Measurements from ENCODE around the gene PRKACG.

The PRKACG gene

DNA sequence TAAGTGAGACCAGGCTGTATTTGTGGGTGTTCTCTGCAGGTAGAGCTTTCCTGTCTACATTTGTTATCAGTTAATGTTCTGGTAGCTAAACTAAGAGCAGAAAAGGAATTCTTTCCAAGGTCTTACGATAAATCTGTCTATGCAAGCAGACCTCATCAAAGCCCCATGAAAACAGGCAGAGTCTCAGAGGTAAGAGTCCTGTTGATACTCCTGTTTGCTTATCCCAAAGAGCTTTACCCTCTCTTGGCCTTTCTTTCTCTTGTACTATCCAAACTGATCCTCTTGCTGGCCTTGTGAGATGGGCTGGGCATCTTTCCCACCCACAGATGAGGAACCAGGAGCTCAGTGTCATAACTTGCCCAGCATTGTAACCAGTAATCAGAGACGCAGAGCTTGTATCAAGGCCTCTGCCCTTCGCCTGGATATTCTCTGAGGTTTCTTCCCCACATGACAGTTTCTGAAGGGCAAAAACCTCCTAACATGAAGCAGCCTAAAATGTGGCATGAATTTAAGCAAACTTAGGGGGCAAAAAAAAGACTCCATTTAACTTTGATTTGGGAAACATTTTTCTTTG, 33.5 kb downstream of the PRKACG start:
- peak overlapping the region; percentile 5 for H3K4me3 ChIP-seq (ENCODE audit: low read length, poor library complexity, severe bottlenecking)
- TF ChIP-seq, protein P1, sequence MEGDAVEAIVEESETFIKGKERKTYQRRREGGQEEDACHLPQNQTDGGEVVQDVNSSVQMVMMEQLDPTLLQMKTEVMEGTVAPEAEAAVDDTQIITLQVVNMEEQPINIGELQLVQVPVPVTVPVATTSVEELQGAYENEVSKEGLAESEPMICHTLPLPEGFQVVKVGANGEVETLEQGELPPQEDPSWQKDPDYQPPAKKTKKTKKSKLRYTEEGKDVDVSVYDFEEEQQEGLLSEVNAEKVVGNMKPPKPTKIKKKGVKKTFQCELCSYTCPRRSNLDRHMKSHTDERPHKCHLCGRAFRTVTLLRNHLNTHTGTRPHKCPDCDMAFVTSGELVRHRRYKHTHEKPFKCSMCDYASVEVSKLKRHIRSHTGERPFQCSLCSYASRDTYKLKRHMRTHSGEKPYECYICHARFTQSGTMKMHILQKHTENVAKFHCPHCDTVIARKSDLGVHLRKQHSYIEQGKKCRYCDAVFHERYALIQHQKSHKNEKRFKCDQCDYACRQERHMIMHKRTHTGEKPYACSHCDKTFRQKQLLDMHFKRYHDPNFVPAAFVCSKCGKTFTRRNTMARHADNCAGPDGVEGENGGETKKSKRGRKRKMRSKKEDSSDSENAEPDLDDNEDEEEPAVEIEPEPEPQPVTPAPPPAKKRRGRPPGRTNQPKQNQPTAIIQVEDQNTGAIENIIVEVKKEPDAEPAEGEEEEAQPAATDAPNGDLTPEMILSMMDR (conservative IDR thresholded peaks at IDR 0.05; ENCODE audit: low read length) = no peak
- TF ChIP-seq EZH2phosphoT487 (IDR thresholded peaks at IDR 0.05; ENCODE audit: borderline replicate concordance) = no peak
- no peaks in the 10 kb centered on the region for H3K36me3 ChIP-seq (ENCODE audit: insufficient read depth, low read length)
- no peak overlapping the region for H2AFZ ChIP-seq (ENCODE audit: low read length)
- H3K79me2 ChIP-seq (ENCODE audit: insufficient read depth, low read length) = no peaks in the 10 kb centered on the region
- H3F3A ChIP-seq (ENCODE audit: low read depth) = peaks cover 9% of the 10 kb centered on the region
- peak overlapping the region; percentile 54 for H3K9ac ChIP-seq (ENCODE audit: low read depth, low read length, poor library complexity, severe bottlenecking)
- peaks cover 4% of the 10 kb centered on the region; the same call in 1 of the 2 replicates for H3K9me3 ChIP-seq (ENCODE audit: insufficient read depth, low read depth, low read length)
- H3K27me3 ChIP-seq (ENCODE audit: insufficient read depth, low read length, poor library complexity, severe bottlenecking) = no peaks in the 10 kb centered on the region
- no peaks in the 10 kb centered on the region for H4K20me1 ChIP-seq (ENCODE audit: insufficient read depth, low read length, poor library complexity, severe bottlenecking)
- peaks cover 61% of the 10 kb centered on the region for H3K4me1 ChIP-seq (ENCODE audit: insufficient read depth, low read length, poor library complexity, severe bottlenecking)
- peak overlapping the region; percentile 79 for H3K4me2 ChIP-seq (ENCODE audit: low read depth, low read length, poor library complexity, severe bottlenecking)
- H3K9me2 ChIP-seq (replicated peaks; ENCODE audit: low read depth, low read length) = no peaks in the 10 kb centered on the region

DNA sequence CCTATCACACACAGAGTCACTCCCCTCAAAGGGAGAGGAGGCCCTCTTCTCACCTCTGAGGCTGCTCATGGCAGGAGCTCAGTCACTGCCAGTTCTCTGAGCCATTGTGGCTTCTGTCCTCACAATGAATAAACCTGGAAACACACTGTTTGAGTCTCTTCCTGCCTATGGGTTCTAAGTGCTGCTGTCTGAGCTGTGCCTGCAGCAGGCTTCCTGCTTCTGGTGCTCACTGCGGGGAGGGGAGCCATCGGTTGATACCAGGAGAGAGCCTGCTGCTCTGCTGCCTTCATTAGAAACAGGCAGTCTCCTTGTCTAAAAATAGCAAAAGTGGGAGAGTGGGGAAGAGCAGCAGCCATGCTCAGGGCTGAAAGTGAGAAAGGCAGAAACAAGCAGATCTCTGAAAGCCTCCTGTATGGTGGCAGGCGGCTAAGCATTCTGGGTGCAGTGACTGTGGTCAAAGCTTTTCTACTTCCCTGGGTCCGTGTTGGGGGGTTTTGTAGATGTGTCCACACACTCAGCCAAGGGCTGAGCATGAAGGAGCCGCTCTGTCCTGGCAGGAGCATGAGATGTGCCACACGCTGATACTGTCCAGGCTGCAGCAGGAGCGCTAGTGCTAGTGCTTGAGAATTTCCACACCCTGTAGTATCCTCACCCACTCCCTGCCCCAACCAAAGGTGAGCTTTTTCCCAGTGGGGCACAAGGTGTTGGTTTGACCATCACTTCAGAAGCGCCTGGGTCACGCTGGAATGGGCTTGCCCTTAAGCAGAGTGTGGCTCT, 34.2 kb downstream of the PRKACG start:
- Histone ChIP-seq H3K9ac (ENCODE audit: low read depth, low read length, poor library complexity, severe bottlenecking) (peak overlapping the region; percentile 54), H3K9me2 (replicated peaks; ENCODE audit: low read depth, low read length) (no peaks in the 10 kb centered on the region), H4K20me1 (ENCODE audit: insufficient read depth, low read length, poor library complexity, severe bottlenecking) (no peaks in the 10 kb centered on the region), H3K79me2 (ENCODE audit: insufficient read depth, low read length) (no peaks in the 10 kb centered on the region), H2AFZ (ENCODE audit: low read length) (no peak overlapping the region), H3K4me1 (ENCODE audit: insufficient read depth, low read length, poor library complexity, severe bottlenecking) (peaks cover 65% of the 10 kb centered on the region), H3K27me3 (ENCODE audit: insufficient read depth, low read length, poor library complexity, severe bottlenecking) (no peaks in the 10 kb centered on the region), H3K36me3 (ENCODE audit: insufficient read depth, low read length) (no peaks in the 10 kb centered on the region), H3K4me2 (ENCODE audit: low read depth, low read length, poor library complexity, severe bottlenecking) (peak overlapping the region; percentile 79), H3K4me3 (ENCODE audit: low read length, poor library complexity, severe bottlenecking) (peak overlapping the region; percentile 5), H3F3A (ENCODE audit: low read depth) (peaks cover 9% of the 10 kb centered on the region), H3K9me3 (ENCODE audit: insufficient read depth, low read depth, low read length) (peaks cover 4% of the 10 kb centered on the region; the same call in 1 of the 2 replicates)
- TF ChIP-seq EZH2phosphoT487 (IDR thresholded peaks at IDR 0.05; ENCODE audit: borderline replicate concordance) = no peak
- TF ChIP-seq, protein P1 (conservative IDR thresholded peaks at IDR 0.05; ENCODE audit: low read length) = no peak

DNA sequence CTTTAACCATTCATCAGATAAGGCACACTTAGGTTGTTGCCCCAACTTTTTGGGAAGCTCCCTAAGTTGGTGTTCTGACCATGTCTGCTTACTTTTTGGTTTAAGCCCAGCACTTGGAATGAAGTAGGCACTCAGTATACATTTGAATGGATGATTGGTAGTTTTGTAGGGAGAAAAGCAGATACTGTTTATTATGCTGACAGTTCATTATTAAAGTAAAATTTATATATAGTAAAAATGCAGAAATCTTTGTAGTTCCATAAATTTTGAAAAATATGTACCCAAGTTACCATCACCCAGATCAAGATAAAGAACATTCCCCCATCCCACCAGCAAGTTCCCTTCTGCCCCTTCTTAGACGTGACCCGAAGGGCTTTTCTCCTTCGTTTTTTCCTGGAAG, 35.4 kb downstream of the PRKACG start:
- no peaks in the 10 kb centered on the region for H3K27me3 ChIP-seq (ENCODE audit: insufficient read depth, low read length, poor library complexity, severe bottlenecking)
- TF ChIP-seq, protein P1 (conservative IDR thresholded peaks at IDR 0.05; ENCODE audit: low read length) = no peak
- TF ChIP-seq EZH2phosphoT487 (IDR thresholded peaks at IDR 0.05; ENCODE audit: borderline replicate concordance) = no peak
- no peak overlapping the region for H3K9ac ChIP-seq (ENCODE audit: low read depth, low read length, poor library complexity, severe bottlenecking)
- H3K36me3 ChIP-seq (ENCODE audit: insufficient read depth, low read length) = no peaks in the 10 kb centered on the region
- H3K4me2 ChIP-seq (ENCODE audit: low read depth, low read length, poor library complexity, severe bottlenecking) = no peak overlapping the region
- H3K9me2 ChIP-seq (replicated peaks; ENCODE audit: low read depth, low read length) = no peaks in the 10 kb centered on the region
- no peak overlapping the region for H2AFZ ChIP-seq (ENCODE audit: low read length)
- H3K9me3 ChIP-seq (ENCODE audit: insufficient read depth, low read depth, low read length) = peaks cover 4% of the 10 kb centered on the region; the same call in 1 of the 2 replicates
- H3K4me1 ChIP-seq (ENCODE audit: insufficient read depth, low read length, poor library complexity, severe bottlenecking) = peaks cover 65% of the 10 kb centered on the region
- H3F3A ChIP-seq (ENCODE audit: low read depth) = peaks cover 9% of the 10 kb centered on the region
- H3K79me2 ChIP-seq (ENCODE audit: insufficient read depth, low read length) = no peaks in the 10 kb centered on the region
- no peak overlapping the region for H3K4me3 ChIP-seq (ENCODE audit: low read length, poor library complexity, severe bottlenecking)
- no peaks in the 10 kb centered on the region for H4K20me1 ChIP-seq (ENCODE audit: insufficient read depth, low read length, poor library complexity, severe bottlenecking)
